ENCODE measurements around the gene RTN4RL1. TPM values are rescaled to one million over a fixed set of nuclear protein-coding genes. Genes with fewer than 3 reads are reported as not detected.
A peak's percentile ranks its signal among the peaks of the same experiment; 100 is the strongest.

Gene RTN4RL1
- total RNA-seq, 1 donor from 2014 or later = 12.4 TPM

DNA sequence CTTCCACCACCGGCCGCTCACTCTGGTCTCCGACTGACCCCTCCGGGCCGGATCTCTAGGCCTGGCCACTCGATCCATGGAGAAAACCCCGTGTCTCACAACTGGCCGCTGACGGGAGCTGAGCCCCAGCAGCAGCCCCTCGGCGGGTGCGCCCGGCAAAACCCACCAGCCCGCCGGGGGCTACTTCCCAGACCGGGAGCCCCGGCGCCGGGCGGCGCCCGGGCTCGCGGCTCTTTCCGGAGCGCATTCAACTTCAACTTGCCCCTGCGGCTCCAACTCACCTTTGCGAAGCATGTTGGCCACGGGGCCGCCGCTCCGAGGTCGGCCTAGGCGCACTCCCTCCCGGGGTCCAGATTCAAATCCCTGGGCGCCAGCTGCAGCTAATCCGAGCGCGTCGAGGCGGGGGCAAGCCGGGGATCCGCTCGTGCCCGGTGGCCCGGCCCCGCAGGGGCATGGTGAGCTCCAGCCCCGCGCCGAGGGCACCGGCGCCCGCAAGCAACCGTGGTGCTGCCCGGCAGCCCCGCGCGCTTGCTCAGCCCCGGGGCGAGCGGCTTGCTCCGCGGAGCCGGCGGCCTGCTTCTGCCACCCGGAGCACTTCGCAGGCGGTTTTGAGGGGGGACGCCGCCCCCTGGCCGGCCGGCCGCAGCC lies 438 bp downstream of the RTN4RL1 start:
- Mint-ChIP-seq H3K9me3 (ENCODE audit: low read depth) (no peaks in the 10 kb centered on the region), H3K27ac (no peak overlapping the region), H3K4me3 (ENCODE audit: low read depth) (peak overlapping the region; percentile 81), H3K4me1 (ENCODE audit: low read depth) (no peaks in the 10 kb centered on the region), H3K36me3 (ENCODE audit: insufficient read depth) (no peaks in the 10 kb centered on the region), H3K27me3 (peaks cover 23% of the 10 kb centered on the region)
- TF ChIP-seq, protein P1, sequence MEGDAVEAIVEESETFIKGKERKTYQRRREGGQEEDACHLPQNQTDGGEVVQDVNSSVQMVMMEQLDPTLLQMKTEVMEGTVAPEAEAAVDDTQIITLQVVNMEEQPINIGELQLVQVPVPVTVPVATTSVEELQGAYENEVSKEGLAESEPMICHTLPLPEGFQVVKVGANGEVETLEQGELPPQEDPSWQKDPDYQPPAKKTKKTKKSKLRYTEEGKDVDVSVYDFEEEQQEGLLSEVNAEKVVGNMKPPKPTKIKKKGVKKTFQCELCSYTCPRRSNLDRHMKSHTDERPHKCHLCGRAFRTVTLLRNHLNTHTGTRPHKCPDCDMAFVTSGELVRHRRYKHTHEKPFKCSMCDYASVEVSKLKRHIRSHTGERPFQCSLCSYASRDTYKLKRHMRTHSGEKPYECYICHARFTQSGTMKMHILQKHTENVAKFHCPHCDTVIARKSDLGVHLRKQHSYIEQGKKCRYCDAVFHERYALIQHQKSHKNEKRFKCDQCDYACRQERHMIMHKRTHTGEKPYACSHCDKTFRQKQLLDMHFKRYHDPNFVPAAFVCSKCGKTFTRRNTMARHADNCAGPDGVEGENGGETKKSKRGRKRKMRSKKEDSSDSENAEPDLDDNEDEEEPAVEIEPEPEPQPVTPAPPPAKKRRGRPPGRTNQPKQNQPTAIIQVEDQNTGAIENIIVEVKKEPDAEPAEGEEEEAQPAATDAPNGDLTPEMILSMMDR (IDR thresholded peaks at IDR 0.05; ENCODE audit: unreplicated experiment) = no peak
- no peak for DNase-seq (ENCODE audit: low spot score, unreplicated experiment)

DNA sequence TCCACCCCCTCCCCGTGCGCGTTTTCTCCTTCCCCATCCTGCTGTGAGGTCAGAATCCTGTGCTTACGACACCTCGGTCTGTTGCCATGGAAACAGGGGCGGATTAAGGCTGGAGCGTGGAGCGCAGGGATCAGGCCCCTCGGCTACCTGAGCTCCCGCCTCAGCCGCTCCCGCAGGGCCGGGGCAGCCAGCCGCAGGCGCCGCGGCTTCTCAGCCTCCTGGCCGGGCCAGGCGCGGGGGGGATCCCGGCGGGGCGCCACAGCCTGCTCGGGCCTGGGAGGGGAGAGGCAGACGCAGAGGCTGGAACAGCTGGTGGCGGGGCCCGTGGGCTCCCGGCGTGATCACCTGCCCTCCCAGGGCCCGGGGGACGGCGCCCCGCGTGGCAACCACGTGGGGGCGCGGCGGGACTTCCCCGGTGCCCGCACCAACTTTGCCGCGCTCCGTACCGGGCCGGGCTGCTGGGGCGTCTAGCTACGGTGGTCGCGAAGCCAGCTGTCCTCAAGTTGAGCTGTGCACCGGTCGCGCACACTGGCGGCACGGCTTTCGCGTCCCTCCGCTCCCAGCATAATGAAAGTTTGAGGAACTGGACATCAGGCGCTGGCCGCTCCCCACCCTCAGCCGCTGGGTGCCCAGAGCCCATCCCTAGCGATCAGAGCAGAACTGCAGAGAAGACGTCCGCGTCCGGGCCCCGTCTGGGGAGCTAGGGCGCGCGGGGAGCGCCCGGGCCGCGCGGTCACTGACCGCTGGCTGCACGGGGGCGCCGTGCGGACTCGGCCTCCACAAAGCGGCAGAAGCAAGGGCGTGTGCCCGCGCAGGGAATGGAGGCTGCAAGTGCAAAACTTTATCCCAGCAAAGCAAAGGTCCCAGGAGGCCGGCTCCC lies 1.2 kb downstream of the RTN4RL1 start:
- H3K4me1 Mint-ChIP-seq (ENCODE audit: low read depth) = peaks cover 5% of the 10 kb centered on the region
- no peak overlapping the region for H3K27ac Mint-ChIP-seq
- no peaks in the 10 kb centered on the region for H3K9me3 Mint-ChIP-seq (ENCODE audit: low read depth)
- peak overlapping the region; percentile 81 for H3K4me3 Mint-ChIP-seq (ENCODE audit: low read depth)
- peaks cover 29% of the 10 kb centered on the region for H3K27me3 Mint-ChIP-seq
- no peaks in the 10 kb centered on the region for H3K36me3 Mint-ChIP-seq (ENCODE audit: insufficient read depth)
- TF ChIP-seq, protein P1 (IDR thresholded peaks at IDR 0.05; ENCODE audit: unreplicated experiment) = peak; percentile 17
- DNase-seq (ENCODE audit: low spot score, unreplicated experiment) = peak; percentile 64

DNA sequence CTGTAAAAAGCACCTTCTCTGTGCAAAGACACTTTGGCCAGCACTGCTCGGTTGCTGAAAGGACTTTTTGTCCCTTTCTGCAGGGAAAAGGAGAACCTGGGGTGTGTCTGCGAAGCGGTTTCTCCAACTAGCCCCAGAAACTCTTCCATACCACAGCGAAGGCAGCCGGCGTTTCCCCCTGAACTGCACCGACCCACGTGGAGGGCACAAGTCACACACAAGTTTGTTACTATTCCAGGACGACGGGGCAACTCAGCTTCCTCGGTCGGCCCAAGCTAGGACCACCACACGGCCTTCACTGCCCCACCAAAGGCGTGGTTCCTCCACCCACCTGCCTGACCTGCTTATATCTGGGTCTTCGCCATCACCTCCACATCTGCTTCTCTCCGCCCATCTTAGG lies 1.9 kb downstream of the RTN4RL1 start:
- Mint-ChIP-seq H3K27ac (no peak overlapping the region), H3K4me3 (ENCODE audit: low read depth) (peak overlapping the region; percentile 56), H3K27me3 (peaks cover 29% of the 10 kb centered on the region), H3K36me3 (ENCODE audit: insufficient read depth) (no peaks in the 10 kb centered on the region), H3K4me1 (ENCODE audit: low read depth) (peaks cover 9% of the 10 kb centered on the region), H3K9me3 (ENCODE audit: low read depth) (no peaks in the 10 kb centered on the region)
- TF ChIP-seq, protein P1 (IDR thresholded peaks at IDR 0.05; ENCODE audit: unreplicated experiment) = no peak
- no peak for DNase-seq (ENCODE audit: low spot score, unreplicated experiment)

DNA sequence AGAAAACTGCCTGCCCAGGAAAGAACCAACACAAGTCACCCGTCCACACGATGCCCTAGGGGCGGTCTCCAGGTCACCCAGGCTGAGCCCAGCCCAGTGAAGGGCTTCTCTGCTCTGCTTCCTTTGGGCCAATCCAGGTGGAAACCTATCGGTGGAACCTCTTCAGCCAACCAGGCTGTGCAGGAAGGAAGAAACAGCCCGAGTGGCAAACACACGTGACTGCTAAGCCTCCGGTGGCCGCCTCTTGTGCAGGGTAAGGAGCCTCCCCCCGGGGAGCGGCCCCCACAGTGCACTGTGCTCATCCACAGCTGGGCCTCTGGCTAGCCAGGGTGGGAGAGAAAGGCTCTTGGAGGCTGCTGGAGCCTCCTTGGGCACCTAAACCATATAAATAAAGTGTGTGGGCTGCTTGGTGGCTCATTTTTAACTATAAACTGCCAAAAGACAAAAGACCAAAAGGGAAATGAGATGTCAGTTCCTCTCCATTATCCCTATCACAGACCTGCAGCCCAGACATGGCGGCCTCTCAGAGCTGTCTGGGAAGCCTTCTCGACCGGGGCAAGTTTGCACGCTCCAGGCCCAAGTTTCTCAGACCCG lies 2.4 kb downstream of the RTN4RL1 start:
- Mint-ChIP-seq H3K27me3 (peaks cover 31% of the 10 kb centered on the region), H3K27ac (no peak overlapping the region), H3K36me3 (ENCODE audit: insufficient read depth) (no peaks in the 10 kb centered on the region), H3K4me3 (ENCODE audit: low read depth) (peak overlapping the region; percentile 26), H3K9me3 (ENCODE audit: low read depth) (no peaks in the 10 kb centered on the region), H3K4me1 (ENCODE audit: low read depth) (peaks cover 14% of the 10 kb centered on the region)
- TF ChIP-seq, protein P1 (IDR thresholded peaks at IDR 0.05; ENCODE audit: unreplicated experiment) = no peak
- DNase-seq (ENCODE audit: low spot score, unreplicated experiment) = no peak

DNA sequence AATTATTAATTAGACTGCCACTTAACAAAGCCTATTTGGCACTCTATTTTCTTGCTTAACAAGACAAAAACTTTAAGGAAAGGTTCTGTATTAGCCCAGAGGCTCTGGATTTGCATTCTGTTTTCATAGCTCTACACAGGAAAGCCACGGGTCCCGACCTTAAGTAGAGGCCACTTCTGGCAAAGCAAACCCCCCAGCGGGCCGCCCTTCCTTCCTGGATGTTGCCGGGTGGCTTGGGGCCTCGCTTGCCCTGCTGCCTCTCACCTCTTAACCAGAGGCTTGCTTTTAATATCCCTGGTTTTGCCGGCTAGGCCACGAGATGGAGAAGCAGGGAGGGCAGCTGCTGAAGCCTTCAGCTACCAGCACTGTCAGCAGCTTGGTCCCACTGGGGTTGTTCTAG lies 4.4 kb downstream of the RTN4RL1 start:
- Mint-ChIP-seq H3K27me3 (peaks cover 22% of the 10 kb centered on the region), H3K36me3 (ENCODE audit: insufficient read depth) (no peaks in the 10 kb centered on the region), H3K4me1 (ENCODE audit: low read depth) (peaks cover 15% of the 10 kb centered on the region), H3K27ac (no peak overlapping the region), H3K4me3 (ENCODE audit: low read depth) (no peak overlapping the region), H3K9me3 (ENCODE audit: low read depth) (no peaks in the 10 kb centered on the region)
- TF ChIP-seq, protein P1 (IDR thresholded peaks at IDR 0.05; ENCODE audit: unreplicated experiment) = no peak
- no peak for DNase-seq (ENCODE audit: low spot score, unreplicated experiment)
